Neural progenitor cell (in vitro differentiated cells): Measurements from ENCODE around the gene PITPNC1.

ENCODE experiments used
- EZH2 ChIP-seq: fragments of 200-600 bp; sonication (generic); IDR thresholded peaks from 2 replicates; pipeline ENCODE4 v1.6.1; 2017; ENCODE audit warnings: antibody characterized with exemption, mild to moderate bottlenecking, moderate library complexity
- EZH2phosphoT487 ChIP-seq: fragments of 200-600 bp; sonication (generic); IDR thresholded peaks from 2 replicates; pipeline ENCODE4 v1.6.1; 2017; ENCODE audit warnings: antibody characterized with exemption
- TF ChIP-seq, protein P1 (sequence below): fragments of 200-600 bp; sonication (generic); IDR thresholded peaks from 2 replicates; pipeline ENCODE4 v1.5.1; 2017; ENCODE audit warnings: antibody characterized with exemption, mild to moderate bottlenecking

DNA sequence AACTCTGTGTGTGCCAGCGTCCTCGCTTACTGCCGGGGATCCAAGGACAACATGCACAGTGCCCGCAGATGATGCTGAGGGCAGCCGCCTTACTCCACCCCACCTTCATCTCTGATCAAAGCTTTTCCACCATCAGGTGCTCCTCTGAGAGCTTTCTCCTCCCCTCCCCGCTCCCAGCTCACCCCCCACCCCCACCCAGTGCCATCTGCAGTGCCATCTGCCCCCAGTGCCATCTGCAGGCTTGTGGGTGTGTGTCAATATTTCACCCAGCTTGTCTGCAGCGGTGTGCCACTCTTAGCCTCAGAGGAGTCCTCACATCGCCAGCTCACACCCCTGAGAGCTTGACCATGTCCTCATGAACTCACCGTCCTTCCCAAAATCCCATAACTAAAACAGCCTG, 242.5 kb downstream of the PITPNC1 start:
- TF ChIP-seq, protein P1, sequence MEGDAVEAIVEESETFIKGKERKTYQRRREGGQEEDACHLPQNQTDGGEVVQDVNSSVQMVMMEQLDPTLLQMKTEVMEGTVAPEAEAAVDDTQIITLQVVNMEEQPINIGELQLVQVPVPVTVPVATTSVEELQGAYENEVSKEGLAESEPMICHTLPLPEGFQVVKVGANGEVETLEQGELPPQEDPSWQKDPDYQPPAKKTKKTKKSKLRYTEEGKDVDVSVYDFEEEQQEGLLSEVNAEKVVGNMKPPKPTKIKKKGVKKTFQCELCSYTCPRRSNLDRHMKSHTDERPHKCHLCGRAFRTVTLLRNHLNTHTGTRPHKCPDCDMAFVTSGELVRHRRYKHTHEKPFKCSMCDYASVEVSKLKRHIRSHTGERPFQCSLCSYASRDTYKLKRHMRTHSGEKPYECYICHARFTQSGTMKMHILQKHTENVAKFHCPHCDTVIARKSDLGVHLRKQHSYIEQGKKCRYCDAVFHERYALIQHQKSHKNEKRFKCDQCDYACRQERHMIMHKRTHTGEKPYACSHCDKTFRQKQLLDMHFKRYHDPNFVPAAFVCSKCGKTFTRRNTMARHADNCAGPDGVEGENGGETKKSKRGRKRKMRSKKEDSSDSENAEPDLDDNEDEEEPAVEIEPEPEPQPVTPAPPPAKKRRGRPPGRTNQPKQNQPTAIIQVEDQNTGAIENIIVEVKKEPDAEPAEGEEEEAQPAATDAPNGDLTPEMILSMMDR, result no peak
- TF ChIP-seq EZH2phosphoT487 (no peak), EZH2 (no peak)
